Colonic mucosa (tissue), 4 donors: ENCODE data around the gene MSI2. TPM values are rescaled to one million over a fixed set of nuclear protein-coding genes. Genes with fewer than 3 reads are reported as not detected.

ENCODE experiments used
- DNase-seq: peaks from one replicate; pipeline ENCODE4 v3.0.0-alpha.2; 2020
- H3K27ac ChIP-seq: fragments of 200-600 bp; one replicate; pipeline ENCODE4 v1.8.0; 2021
- H3K27me3 ChIP-seq: fragments of 200-600 bp; one replicate; pipeline ENCODE4 v1.8.0; 2021
- H3K36me3 ChIP-seq: fragments of 200-600 bp; one replicate; pipeline ENCODE4 v1.8.0; 2021
- H3K4me1 ChIP-seq: fragments of 200-600 bp; one replicate; pipeline ENCODE4 v1.8.0; 2021; ENCODE audit warnings: mild to moderate bottlenecking
- H3K4me3 ChIP-seq: fragments of 200-600 bp; one replicate; pipeline ENCODE4 v1.8.0; 2021
- H3K9ac ChIP-seq, 2 donors: one replicate each; pipeline ENCODE4 v1.7.0; 2013; ENCODE audit warnings: control low read depth in 2 of 2, low read depth in 2 of 2, low read length in 2 of 2
- H3K9me3 ChIP-seq: fragments of 200-600 bp; one replicate; pipeline ENCODE4 v1.8.0; 2021
- intact Hi-C: fragments of 100-400 bp; cut with DNase I; formaldehyde crosslinking; loops from one replicate; pipeline ENCODE4 v1.14.1; 2022
- total RNA-seq, 2 donors: library from RNA; stranded (reverse); fragmentation: NEBNext Ultra II Directional in 1 of 2; extraction: Animal tissue kit (Norgen Biotek cat#: 25700) in 1 of 2; gene quantifications; one replicate each; pipeline ENCODE4 v1.2.1, GENCODE V29; 2021
- TF ChIP-seq, protein P1 (sequence below): fragments of 200-600 bp; IDR thresholded peaks from one replicate; pipeline ENCODE4 v1.8.0; 2022; ENCODE audit warnings: antibody characterized with exemption, mild to moderate bottlenecking
- donor health status: healthy.
- donor health status: DM: no; HTN: no; CAD: no.
- donor health status: DM: no; HTN: no; CAD: no.

MSI2 gene
- total RNA-seq, 2 donors from 2014 or later = 61.6 to 75.4 TPM

DNA sequence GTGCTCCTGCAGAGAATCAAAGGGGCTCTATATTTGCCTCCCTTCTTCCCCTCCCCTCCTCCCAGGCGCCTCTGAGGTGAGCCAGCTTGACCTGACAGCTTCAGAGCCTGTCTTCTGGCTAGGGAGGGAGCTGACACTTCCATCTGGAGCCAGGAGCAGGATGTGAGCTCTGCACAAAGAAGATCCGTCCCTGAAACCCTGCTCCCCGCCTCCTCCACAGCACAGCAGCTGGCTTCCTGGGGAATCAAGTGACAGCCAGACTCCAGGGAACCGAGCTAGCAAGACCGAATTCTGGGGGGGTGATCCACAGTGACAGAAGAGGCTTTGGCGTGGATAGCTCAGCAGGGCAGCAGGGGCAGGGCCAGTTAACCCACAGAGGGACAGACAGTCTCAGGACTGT lies 451.6 kb downstream of the MSI2 start:
- no peak overlapping the region for H3K27ac ChIP-seq
- no peaks in the 10 kb centered on the region for H3K4me1 ChIP-seq
- DNase-seq = no peak

DNA sequence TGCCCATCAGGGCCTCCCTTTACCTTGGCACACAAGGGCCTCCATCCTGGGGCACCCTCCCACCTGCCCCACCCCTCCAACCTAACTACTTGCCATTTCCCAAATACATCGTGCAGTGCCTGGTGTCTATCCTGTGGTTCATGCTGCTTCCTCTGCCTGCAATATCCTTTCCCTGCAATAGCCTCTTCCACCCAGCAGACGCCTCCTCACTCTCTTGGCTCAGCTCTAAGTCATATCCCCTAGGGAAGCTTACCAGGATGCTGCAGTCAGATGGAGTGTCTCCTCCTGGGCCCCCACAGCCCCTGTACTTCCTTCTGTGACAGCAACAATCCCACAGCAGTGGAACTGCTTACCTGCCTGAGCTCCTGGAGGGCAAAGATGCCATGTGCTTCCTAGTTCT lies 452.1 kb downstream of the MSI2 start:
- DNase-seq = no peak

More for the DNA sequence above, 451.6 kb downstream of the MSI2 start:
- Histone ChIP-seq H3K9ac (no peak overlapping the region), H3K9me3 (no peaks in the 10 kb centered on the region), H3K27me3 (no peaks in the 10 kb centered on the region), H3K4me3 (no peak overlapping the region), H3K36me3 (no peaks in the 10 kb centered on the region)
- TF ChIP-seq, protein P1, sequence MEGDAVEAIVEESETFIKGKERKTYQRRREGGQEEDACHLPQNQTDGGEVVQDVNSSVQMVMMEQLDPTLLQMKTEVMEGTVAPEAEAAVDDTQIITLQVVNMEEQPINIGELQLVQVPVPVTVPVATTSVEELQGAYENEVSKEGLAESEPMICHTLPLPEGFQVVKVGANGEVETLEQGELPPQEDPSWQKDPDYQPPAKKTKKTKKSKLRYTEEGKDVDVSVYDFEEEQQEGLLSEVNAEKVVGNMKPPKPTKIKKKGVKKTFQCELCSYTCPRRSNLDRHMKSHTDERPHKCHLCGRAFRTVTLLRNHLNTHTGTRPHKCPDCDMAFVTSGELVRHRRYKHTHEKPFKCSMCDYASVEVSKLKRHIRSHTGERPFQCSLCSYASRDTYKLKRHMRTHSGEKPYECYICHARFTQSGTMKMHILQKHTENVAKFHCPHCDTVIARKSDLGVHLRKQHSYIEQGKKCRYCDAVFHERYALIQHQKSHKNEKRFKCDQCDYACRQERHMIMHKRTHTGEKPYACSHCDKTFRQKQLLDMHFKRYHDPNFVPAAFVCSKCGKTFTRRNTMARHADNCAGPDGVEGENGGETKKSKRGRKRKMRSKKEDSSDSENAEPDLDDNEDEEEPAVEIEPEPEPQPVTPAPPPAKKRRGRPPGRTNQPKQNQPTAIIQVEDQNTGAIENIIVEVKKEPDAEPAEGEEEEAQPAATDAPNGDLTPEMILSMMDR = no peak
- intact Hi-C loops = no loop called here

DNA sequence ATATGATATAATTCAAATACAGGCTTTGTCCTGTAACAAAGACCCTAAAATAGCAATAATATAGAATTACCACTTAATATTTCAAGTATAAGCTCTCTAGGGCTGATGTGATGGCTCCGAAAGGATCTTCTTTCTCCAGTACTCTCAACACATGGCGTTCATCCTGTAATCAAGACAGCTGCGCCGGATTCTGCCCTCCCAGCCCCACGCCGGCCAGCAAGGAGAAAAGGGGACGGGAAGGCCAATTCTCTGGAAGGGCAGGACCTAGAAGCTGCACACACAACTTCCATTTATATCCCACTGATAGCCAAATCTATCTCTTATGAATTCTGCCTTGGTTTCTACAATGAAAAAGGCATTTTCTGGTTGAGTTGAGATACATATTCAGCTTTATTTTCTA lies 456.8 kb downstream of the MSI2 start:
- no peak overlapping the region for H3K27ac ChIP-seq
- no peaks in the 10 kb centered on the region for H3K4me1 ChIP-seq
- intact Hi-C loops = loop anchor here (10.0 kb wide), 1 partner anchor 58 kb away; no protein-coding TSS in a partner anchor
- peaks cover 3% of the 10 kb centered on the region for H3K27me3 ChIP-seq
- no peak overlapping the region for H3K9ac ChIP-seq
- H3K9me3 ChIP-seq = no peaks in the 10 kb centered on the region
- H3K4me3 ChIP-seq = no peak overlapping the region
- no peaks in the 10 kb centered on the region for H3K36me3 ChIP-seq
- TF ChIP-seq, protein P1 = no peak
- DNase-seq = no peak

More for the DNA sequence above, 452.1 kb downstream of the MSI2 start:
- no peaks in the 10 kb centered on the region for H3K36me3 ChIP-seq
- no peak overlapping the region for H3K9ac ChIP-seq
- no peaks in the 10 kb centered on the region for H3K9me3 ChIP-seq
- H3K4me3 ChIP-seq = no peak overlapping the region
- H3K27ac ChIP-seq = no peak overlapping the region
- H3K27me3 ChIP-seq = no peaks in the 10 kb centered on the region
- intact Hi-C loops = no loop called here
- no peaks in the 10 kb centered on the region for H3K4me1 ChIP-seq
- TF ChIP-seq, protein P1 = no peak

DNA sequence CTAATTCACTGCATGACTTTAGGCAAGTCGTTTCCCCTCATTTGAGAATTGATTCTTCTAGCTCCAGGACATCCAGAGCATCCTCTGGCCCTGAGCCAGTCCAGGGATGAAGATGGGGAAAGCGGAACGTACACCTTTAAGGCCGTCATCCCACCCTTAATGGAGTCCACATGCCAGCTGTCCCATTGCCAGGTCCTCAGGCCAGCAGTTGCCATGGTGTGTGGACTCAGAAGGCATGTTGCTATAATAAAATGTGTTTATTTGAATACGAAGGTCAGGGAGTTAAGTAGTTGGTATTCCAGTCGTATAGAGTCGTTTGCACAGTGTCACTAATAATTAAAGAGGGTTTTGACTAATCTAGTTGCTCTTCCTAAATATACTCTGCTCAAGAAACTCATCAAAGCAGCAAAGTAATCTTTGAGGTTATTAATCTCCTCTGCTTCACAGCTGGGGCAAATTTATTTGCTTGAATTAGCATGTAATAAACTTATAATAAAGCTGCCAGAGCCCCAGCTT lies 458.4 kb downstream of the MSI2 start:
- H3K36me3 ChIP-seq = no peaks in the 10 kb centered on the region
- peaks cover 3% of the 10 kb centered on the region for H3K27me3 ChIP-seq
- TF ChIP-seq, protein P1 = no peak
- intact Hi-C loops = loop anchor here (10.0 kb wide), 1 partner anchor 60 kb away; no protein-coding TSS in a partner anchor
- no peaks in the 10 kb centered on the region for H3K4me1 ChIP-seq
- no peaks in the 10 kb centered on the region for H3K9me3 ChIP-seq
- H3K9ac ChIP-seq = no peak overlapping the region
- no peak overlapping the region for H3K4me3 ChIP-seq
- DNase-seq = no peak
- H3K27ac ChIP-seq = no peak overlapping the region

DNA sequence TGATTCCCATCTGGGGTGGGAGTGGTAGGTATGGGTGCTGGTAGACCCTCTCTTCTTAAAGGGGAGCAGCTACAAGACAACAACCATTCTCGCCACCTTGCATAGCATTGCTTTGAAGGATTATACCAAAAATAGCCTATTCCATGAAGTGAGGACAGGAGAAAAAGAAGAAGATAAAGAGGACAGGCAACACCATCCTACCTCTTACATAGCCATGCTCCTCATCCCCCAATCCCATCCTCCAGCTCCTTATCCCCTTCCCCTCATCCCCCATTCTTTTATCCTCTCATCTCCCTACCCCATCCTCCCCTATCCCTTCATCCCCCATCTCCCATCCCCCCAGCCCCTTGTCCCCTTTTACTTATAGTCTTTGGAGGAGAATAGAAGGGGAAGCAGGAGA lies 459.7 kb downstream of the MSI2 start:
- Histone ChIP-seq H3K27ac (no peak overlapping the region), H3K27me3 (peaks cover 3% of the 10 kb centered on the region), H3K9ac (no peak overlapping the region), H3K36me3 (no peaks in the 10 kb centered on the region), H3K4me3 (no peak overlapping the region), H3K4me1 (no peaks in the 10 kb centered on the region), H3K9me3 (no peaks in the 10 kb centered on the region)
- no peak for DNase-seq
- intact Hi-C loops = loop anchor here (10.0 kb wide), 1 partner anchor 61 kb away; no protein-coding TSS in a partner anchor
- TF ChIP-seq, protein P1 = no peak
